NOMO-1 treated with dmso at 0.1 percent for 144 hours (cell line): ENCODE measurements around the gene MYO9B.

Source experiments
- DNase-seq: peaks from one replicate; lab custom pipeline; 2025; ENCODE audit not compliant: unreplicated experiment; lab: John Stamatoyannopoulos, UW

The MYO9B gene, protein sequence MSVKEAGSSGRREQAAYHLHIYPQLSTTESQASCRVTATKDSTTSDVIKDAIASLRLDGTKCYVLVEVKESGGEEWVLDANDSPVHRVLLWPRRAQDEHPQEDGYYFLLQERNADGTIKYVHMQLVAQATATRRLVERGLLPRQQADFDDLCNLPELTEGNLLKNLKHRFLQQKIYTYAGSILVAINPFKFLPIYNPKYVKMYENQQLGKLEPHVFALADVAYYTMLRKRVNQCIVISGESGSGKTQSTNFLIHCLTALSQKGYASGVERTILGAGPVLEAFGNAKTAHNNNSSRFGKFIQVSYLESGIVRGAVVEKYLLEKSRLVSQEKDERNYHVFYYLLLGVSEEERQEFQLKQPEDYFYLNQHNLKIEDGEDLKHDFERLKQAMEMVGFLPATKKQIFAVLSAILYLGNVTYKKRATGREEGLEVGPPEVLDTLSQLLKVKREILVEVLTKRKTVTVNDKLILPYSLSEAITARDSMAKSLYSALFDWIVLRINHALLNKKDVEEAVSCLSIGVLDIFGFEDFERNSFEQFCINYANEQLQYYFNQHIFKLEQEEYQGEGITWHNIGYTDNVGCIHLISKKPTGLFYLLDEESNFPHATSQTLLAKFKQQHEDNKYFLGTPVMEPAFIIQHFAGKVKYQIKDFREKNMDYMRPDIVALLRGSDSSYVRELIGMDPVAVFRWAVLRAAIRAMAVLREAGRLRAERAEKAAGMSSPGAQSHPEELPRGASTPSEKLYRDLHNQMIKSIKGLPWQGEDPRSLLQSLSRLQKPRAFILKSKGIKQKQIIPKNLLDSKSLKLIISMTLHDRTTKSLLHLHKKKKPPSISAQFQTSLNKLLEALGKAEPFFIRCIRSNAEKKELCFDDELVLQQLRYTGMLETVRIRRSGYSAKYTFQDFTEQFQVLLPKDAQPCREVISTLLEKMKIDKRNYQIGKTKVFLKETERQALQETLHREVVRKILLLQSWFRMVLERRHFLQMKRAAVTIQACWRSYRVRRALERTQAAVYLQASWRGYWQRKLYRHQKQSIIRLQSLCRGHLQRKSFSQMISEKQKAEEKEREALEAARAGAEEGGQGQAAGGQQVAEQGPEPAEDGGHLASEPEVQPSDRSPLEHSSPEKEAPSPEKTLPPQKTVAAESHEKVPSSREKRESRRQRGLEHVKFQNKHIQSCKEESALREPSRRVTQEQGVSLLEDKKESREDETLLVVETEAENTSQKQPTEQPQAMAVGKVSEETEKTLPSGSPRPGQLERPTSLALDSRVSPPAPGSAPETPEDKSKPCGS (N-terminal part only)

DNA sequence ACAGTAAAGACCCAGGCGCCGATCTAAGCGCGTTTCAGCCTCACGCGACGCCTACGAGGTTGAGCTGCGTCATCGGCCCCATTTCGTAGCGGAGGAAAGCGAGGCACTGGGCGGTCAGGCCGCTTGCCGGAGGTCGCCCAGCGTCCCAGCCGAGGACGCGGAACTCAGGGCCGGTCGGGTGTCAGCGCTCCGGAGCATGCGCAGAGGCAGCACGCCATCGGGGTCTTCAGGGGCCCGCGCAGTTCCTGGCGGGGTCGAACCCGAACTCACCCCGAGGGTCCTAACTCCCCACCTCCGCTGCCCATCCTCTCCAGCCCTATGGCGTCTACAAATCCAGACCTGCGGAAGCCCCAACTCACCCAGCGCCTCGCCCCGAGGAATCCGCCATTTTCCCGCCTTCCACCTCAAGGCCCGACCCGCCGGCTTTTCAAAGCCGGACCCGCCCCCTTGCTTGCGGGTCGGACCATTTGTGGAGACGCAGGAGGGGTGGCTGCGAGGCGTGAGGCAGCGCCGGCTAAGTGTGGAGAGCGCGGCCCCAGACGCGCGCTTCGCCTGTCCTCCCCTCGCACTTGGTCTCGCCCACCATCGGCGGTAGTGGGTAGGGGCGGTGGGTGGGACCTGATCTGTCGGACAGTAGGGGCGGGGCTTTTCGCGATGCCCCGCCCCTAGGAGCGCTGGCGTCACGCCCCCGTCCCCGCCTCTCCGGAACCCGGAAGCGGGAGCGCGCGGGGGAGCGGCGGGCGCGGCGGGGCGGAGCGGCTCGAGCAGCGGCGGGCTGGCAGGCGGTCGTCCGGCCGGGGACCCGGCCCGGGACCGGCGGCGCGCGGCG is at the start of gene MYO9B, which contains the start of gene HAUS8:
Gene MYO9B (plus strand): TSS at position 743 of the 829 bp plus-strand sequence. CDS start 25,941 bp downstream, outside the sequence.
Gene HAUS8 (minus strand): TSS at position 418 of the 829 bp plus-strand sequence. CDS start 30 bp downstream, at position 388.
- DNase-seq = peak; percentile 98

DNA sequence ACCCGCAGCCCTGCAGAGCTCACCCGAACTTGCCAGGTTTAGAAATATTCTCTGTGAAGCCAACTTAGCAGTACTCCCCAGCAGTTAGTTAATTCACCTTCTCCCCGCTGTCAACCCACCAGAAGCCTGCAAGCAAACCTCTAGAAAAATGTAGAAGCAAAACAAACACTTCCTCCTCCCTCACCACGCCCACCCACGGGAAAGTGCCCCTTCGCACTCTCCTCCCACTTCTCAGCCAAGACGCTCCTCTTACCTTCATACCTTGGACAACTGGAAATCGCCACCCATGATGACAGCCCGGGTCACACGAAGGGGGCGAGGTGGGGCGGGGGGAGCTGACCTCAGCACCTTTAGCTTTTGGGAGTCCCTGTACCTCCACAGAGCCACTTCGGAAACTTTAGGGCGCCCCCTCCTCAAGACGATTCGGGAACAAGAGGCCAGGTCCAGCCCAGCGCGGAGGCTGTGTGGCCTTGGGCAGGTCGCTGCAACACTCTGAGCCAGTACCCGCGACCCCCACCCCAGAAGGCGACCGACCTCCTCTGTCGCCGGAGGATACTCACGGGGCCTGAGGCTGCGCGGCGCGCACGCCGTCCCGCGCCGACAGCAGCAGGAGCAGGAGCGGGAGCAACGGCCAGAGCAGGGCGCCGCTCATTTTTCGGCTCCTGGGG is 49.5 kb upstream of the MYO9B start:
- DNase-seq = peak; percentile 53

DNA sequence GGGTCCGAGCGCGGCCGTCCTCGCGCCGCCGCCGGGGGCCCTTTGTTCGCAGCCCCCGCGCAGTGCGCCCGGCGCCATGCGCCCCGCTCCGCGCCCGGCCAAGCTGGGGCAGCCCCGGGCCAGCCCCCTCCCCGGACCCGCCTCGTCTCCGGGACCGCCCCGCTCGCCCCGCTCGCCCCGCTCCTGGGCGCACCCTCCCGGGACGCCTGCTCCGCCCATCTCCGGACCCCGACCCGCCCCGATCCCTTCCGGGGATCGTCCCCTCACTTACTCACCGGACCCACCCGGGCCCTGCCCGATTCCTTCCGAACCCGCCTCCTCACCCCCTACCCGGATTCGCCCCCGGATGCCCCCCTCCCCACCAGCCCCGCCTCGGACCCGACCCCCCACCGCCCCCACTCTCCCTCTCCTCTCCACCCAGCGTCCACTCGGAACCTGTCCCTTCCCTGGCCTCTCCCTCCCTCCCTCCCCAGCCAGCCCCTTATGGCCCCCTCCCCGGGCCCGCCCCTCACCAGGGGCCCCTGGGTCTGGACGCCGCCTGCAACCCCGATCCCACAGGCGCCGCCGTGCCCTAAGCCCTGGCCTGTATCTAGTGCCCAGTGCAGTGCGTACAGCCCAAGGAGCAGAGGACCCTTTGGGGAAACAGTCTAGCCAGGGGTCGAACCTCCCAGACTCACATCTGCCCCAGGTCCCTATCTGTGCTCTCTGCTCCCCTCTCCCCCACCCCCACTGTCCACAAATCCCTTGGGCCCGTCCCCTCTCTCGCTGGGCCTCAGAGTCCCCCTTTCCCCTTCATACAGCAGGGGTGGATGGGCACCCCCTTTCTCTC is 48.7 kb upstream of the MYO9B start, which contains the start of gene CPAMD8:
Gene CPAMD8 (minus strand): TSS at position 105 of the 829 bp plus-strand sequence. CDS start 168 bp downstream, outside the sequence.
- DNase-seq = no peak

DNA sequence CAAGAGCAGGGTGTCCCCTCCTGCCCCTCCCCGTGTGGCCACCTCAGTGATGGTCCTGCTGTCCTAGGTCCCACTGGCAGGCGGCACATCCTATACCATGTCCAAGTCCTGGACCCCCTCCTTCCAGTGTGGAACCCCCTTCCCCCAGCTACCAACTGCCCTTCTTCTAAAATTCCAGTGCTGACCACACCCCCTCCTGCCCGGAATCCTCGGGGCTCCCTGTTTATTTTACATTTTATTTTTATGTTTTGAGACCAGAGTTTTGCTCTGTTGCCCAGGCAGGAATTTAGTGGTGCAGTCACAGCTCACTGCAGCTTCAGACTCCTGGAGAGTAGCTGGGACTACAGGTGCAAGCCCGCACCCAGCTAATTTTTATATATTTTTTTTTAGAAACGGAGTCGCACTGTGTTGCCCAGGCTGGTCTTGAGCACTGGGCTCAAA is 48.0 kb upstream of the MYO9B start:
- DNase-seq = no peak

DNA sequence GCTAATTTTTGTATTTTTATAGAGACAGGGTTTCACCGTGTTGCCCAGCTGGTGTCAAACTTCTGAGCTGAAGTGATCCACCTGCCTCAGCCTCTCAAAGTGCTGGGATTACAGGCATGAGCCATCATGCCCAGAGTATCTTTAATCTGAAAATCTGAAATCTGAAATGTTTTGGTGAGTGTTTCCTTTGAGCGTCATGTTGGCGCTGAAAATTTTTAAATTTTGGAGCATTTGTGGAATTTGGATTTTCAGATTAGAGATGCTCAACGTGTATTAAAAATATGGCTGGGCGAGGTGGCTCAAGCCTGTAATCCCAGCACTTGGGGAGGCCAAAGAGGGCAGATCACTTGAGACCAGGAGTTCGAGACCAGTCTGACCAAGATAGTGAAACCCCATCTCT is 43.8 kb upstream of the MYO9B start:
- DNase-seq = no peak

DNA sequence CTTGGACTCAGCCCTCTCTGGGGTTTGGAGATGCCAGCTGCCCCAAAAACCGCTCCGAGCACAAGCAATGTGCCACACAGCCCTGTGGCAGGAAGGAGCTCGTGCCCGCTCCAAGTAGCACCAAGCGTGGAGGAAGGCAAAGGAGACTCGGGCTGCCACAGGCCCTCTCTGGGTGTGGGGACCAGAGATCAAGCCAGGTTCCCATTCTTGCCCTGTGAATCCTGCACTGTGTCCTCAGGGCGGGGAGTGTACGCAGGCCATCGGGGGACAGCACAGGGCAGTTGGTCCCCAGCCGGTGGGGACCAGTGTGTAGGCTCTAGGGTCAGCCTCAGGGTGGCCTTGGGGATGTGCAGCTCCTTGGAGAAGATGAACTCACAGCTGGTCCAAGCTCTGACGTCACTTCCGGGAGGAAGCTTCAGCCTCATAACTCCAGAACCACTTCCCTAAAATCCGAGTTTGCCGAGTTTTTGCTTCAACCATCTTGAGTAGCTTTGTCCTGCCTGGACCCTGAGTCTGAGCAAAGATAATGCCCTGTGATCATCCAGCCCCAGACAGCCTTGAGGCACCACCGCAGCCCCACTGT is 39.6 kb upstream of the MYO9B start:
- peak; percentile 56 for DNase-seq

DNA sequence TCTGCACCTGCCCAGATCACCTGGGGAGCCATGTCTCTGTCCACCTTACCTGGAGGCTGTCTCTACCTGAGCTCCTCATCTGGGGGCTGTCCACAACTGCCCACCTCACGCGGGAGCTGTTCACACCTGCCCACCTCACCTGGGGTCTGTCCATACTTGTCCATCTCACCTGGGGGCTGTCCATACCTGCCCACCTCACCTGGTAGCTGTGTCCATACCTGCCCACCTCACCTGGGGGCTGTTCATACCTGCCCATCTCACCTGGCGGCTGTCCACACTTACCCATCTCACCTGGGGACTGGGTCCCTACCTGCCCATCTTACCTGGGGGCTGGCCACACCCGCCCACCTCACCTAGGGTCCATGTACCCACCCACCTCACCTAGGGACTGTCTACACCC is 38.9 kb upstream of the MYO9B start:
- DNase-seq = no peak

DNA sequence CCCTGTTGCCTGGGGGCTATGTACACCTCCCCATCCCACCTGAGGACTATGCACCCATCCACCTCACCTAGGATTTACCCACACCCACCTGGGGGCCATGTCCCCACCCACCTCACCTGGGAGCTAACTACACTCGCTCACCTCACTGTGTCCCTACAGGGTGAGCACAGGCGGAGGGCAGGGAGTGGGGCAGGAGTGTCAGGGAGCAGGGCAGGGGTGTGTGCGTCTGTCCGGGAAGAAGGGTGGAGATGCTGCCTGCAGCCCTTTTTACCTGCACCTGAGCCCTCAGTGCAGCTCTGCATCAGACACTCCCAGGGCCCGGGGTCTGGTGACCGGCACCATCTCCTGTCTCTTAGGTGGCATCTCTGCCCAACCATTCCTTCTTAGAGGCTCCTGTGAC is 38.4 kb upstream of the MYO9B start:
- no peak for DNase-seq

DNA sequence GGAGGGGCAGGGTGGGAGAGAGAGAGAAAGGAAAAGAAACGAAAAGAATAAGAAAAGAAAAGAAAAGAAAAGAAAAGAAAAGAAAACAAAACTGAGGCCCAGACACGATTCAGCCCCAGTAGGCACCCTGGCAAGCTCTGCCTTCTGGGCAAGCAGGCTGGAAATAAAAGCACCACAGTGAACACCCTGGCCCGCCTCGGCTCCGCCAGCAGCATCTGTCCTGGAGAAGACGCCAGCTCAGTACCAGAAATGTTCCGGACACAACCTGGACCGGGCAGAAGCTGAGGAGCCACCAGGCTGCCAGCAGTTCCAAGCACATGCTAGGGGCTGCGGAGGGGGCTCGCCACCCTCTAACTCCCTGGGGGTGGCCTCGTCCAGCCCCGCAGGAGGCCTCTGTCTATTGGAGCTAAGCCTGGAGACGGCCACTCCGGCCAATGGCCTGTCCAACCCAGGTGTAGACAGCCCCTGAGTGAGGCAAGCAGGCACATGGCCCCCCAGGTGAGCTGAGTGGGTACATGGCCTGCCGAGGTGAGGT is 37.5 kb upstream of the MYO9B start:
- no peak for DNase-seq

DNA sequence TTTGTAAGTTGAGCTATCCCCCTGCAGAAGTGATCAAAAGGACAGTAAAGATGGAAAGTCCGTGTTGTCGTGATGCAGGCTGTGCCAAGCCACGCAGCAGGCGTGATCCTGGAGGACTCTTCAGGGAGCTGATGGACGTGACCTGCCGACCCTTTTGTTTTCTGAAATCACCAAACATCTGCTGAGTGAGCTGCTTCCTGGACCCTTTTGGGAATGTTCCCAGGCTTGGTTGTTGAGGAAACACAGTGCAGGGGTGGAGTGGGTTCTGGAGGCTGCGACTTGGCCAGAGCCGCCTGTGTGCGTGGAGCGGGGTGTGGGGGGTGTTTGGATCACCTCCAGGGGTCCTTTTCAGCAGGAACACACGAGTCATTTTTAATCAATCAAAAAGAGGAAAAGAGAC is 33.6 kb upstream of the MYO9B start:
- no peak for DNase-seq

DNA sequence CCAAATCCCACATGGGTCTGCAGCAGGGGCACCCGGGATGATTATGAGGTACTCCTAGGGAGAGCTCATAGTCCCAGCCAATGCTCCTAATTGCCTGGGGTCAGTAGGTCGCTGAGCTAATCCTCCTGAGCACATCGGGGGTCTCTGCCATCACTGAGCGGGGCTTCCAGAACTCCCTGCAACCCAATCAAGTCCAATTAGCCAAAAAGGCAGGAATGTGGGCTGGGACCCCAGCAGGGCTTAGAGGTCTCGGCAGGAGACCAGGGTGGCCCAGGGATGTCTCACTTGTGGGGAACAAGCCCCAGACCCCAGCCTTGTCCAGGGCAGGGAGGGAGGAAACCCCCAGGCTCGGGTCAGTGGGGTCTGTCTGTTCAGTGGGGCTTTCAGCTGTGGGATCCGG is 31.8 kb upstream of the MYO9B start:
- DNase-seq = no peak

DNA sequence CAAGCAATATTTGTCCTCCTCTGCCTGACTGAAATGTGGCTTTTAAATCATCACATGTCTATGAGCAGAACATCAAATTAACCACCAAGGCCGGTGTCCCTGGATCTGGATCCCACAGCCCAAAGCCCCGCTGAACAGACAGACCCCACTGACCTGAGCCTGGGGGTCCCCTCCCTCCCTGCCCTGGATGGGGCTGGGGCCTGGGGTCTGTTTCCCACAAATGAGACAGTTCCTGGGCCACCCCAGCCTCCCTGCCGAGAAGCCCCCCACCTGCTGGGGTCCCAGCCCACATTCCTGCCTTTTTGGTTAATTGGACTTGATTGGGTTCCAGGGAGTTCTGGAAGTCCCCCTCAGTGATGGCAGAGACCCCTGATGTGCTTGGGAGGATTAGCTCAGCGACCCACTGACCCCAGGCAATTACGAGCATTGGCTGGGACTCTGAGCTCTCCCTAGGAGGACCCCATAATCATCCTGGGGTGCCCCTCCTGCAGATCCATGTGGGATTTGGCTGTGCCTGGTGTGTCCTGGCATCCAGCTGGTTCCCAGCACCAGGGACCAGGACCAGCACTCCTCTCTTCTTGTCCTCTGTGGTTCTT is 29.6 kb upstream of the MYO9B start:
- no peak for DNase-seq

DNA sequence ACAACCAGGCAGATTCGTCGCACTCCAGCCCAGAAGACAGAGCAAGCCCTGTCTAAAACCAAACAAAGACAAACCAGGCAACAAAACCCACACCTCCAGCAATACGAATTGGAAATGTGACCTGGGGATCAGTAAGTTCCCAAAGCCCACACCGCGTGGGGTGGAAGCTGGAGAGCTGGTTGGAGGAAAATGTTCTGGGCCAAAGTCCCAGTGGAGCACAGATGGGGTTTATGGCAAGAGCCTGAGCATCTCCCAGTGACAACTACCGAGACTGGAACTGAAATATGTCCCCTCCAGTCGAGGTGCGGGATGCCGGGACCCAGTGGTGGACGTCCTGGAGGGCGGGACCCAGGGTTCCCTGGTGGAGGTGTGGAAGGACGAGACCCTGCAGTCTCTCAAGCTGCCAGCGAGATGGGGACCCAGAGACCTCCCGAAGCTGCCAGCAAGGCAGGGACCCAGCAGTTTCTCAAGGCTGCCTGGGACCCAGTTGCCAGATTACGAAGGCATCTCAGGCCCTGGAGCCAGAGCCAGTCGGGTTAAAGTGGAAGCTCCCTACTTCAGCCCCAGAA is 26.6 kb upstream of the MYO9B start:
- no peak for DNase-seq

DNA sequence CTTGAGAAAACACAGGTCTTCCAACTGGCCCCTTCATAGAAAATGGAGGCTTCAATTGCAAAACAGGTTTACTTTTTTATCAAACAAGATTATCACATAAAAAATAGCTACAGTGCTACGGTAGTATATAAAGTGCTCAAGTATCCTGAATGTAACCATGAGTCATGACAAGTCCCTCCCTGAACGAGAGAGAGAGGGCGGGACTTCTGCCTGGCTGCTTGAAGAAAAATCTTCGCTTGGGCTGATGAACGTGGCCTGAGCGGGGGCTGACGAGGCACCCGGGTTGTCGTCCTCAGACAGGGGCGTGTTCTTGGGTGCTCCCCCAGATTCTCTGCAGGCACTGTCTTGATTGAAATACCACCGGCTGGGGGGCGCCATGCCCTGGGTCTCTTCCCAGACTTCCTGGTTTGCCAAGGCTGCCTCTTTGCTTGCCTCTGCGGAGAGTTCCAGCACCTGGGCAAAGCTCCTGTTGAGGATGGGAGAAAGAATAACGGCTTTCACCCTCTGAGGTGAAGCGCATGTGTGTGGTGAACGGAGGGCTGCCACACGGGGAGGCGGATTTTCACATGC is 25.8 kb upstream of the MYO9B start:
- DNase-seq = no peak

DNA sequence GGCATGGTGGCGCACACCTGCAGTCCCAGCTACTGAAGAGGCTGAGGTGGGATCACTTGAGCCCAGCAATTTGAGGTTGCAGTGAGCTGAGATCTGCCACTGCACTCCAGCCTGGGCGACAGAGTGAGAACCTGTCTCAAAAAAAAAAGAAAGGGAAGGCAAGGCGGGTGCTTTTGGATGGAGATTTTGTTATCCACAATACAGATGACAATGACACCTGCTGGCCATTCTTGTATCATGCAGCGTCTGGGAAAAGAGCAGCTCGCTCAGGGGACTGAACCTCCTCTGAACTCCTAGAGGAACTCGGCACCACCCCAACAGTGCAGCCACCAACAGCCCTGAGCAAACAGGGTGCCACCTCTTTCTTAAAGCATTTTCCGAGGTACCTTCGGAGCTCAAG is 23.1 kb upstream of the MYO9B start:
- no peak for DNase-seq

DNA sequence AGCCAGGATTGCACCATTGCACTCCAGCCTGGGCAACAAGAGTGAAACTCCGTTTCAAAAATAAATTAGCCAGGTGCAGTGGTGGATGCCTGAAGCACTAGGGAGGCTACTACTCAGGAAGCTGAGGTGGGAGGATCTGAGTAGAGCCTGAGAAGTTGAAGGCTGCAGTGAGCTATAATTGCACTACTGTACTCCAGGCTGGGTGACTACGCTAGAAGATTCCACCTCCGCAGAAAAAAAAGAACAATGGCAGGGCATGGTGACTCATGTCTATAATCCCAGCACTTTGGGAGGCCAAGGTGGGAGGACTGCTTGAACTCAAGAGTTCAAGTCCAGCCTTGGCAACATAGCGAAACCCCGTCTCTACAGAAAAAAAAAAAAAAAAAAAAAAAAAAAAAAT is 20.8 kb upstream of the MYO9B start:
- DNase-seq = no peak

DNA sequence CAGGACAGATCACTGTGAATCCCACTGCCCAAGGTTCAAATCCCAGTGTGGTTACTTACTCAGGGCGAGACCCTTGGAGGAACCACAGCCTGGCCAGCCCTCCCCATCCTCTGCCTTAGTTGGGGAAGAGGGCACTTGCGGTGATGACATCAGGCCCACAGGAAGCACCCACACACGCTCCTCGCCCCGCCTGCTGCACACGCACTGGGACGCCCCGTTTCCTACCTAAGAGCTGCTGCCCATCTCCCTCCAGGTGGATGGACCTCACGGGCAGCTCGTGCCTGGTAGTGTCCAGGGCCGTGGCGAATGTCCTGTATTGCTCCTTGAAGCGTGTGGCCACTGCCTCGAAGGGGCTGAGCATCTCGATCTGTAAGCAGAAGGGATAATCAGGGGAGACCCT is 19.9 kb upstream of the MYO9B start:
- DNase-seq = no peak
